Colonic mucosa (tissue), 4 donors: Measurements from ENCODE around the gene SLC1A3. TPM values are rescaled to one million over a fixed set of nuclear protein-coding genes. Genes with fewer than 3 reads are reported as not detected.
"Not testable (repeated sequence)": the region's sequence is repeated elsewhere in the genome, so short reads cannot be mapped to it uniquely, and the experiment has no call there.

Experiments
- DNase-seq: peaks from one replicate; pipeline ENCODE4 v3.0.0-alpha.2; 2020
- H3K27ac ChIP-seq: fragments of 200-600 bp; one replicate; pipeline ENCODE4 v1.8.0; 2021
- H3K27me3 ChIP-seq: fragments of 200-600 bp; one replicate; pipeline ENCODE4 v1.8.0; 2021
- H3K36me3 ChIP-seq: fragments of 200-600 bp; one replicate; pipeline ENCODE4 v1.8.0; 2021
- H3K4me1 ChIP-seq: fragments of 200-600 bp; one replicate; pipeline ENCODE4 v1.8.0; 2021; ENCODE audit warnings: mild to moderate bottlenecking
- H3K4me3 ChIP-seq: fragments of 200-600 bp; one replicate; pipeline ENCODE4 v1.8.0; 2021
- H3K9ac ChIP-seq, 2 donors: one replicate each; pipeline ENCODE4 v1.7.0; 2013; ENCODE audit warnings: control low read depth in 2 of 2, low read depth in 2 of 2, low read length in 2 of 2
- H3K9me3 ChIP-seq: fragments of 200-600 bp; one replicate; pipeline ENCODE4 v1.8.0; 2021
- intact Hi-C: fragments of 100-400 bp; cut with DNase I; formaldehyde crosslinking; loops from one replicate; pipeline ENCODE4 v1.14.1; 2022
- total RNA-seq, 2 donors: library from RNA; stranded (reverse); fragmentation: NEBNext Ultra II Directional in 1 of 2; extraction: Animal tissue kit (Norgen Biotek cat#: 25700) in 1 of 2; gene quantifications; one replicate each; pipeline ENCODE4 v1.2.1, GENCODE V29; 2021
- TF ChIP-seq, protein P1 (sequence below): fragments of 200-600 bp; IDR thresholded peaks from one replicate; pipeline ENCODE4 v1.8.0; 2022; ENCODE audit warnings: antibody characterized with exemption, mild to moderate bottlenecking
- donor health status: healthy.
- donor health status: DM: no; HTN: no; CAD: no.
- donor health status: DM: no; HTN: no; CAD: no.

The SLC1A3 gene
- total RNA-seq, 2 donors from 2014 or later, result 0.50 to 1.9 TPM

DNA sequence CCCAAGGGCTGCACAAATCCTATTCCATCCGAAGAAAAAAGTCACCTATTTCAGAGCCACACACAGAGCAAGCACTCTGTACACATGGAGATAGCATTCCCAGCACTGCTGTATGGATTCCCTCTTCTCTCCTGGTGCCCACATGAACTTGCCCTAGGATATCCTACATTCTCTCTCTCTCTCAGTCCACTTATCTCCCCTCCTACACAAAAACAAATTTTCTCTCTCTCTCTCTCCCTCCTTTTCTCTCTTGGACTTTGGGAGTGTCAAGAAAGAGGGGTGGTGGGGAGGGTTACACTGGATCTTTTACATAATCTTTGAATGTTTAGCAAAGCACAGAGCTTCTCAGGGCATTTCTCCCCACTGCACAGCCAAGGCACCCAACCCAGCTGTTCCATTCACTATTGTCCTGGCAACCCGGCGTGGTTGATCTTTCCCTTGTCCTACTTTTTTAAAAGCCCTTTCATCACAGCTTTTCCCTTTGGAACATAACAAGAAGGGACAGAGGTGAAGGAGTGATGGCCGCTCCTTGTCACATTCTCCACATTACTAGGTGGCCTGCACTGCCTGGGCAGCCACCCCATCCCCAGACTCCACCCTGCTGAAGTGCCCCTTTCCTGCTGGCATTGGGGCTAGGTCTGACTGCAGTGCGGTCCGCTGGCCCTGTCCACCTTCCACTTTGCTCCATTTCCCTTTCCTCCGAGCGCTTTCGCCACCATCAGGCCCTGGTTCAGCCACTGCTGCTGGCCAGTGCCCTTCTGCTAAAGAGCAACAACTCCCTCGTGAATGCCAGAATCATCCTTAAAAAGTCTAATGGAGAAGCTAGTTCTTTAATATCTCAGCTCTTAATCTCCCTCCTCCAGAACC lies 22.2 kb upstream of the SLC1A3 start:
- Histone ChIP-seq H3K4me1 (no peaks in the 10 kb centered on the region), H3K27ac (no peak overlapping the region), H3K9ac (no peak overlapping the region), H3K4me3 (no peak overlapping the region), H3K9me3 (no peaks in the 10 kb centered on the region), H3K27me3 (no peaks in the 10 kb centered on the region), H3K36me3 (no peaks in the 10 kb centered on the region)
- TF ChIP-seq, protein P1, sequence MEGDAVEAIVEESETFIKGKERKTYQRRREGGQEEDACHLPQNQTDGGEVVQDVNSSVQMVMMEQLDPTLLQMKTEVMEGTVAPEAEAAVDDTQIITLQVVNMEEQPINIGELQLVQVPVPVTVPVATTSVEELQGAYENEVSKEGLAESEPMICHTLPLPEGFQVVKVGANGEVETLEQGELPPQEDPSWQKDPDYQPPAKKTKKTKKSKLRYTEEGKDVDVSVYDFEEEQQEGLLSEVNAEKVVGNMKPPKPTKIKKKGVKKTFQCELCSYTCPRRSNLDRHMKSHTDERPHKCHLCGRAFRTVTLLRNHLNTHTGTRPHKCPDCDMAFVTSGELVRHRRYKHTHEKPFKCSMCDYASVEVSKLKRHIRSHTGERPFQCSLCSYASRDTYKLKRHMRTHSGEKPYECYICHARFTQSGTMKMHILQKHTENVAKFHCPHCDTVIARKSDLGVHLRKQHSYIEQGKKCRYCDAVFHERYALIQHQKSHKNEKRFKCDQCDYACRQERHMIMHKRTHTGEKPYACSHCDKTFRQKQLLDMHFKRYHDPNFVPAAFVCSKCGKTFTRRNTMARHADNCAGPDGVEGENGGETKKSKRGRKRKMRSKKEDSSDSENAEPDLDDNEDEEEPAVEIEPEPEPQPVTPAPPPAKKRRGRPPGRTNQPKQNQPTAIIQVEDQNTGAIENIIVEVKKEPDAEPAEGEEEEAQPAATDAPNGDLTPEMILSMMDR, result no peak
- intact Hi-C loops, result no loop called here
- no peak for DNase-seq

DNA sequence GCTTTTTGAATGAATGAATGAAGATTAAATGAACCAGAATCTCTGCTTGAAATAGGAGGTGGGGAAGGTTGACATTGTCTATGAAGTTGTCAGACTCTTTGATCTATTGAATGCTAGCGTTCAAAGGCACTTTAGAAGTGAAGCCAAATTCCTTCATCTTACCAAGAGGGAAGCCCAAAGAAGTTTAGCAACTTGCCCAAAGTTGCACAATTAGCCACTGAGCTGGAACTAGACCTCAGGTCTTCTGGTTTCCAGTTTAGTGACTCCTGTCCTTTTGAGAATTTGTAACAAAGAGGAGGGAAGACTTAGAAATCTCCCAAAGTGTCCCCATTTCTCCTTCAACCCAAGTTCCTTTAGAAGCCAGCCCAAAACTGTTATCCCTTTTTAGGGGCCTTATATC lies 20.7 kb upstream of the SLC1A3 start:
- H3K27me3 ChIP-seq, result no peaks in the 10 kb centered on the region
- TF ChIP-seq, protein P1, result no peak
- H3K4me3 ChIP-seq, result no peak overlapping the region
- H3K9ac ChIP-seq, result no peak overlapping the region
- no peaks in the 10 kb centered on the region for H3K9me3 ChIP-seq
- no peaks in the 10 kb centered on the region for H3K4me1 ChIP-seq
- intact Hi-C loops, result no loop called here
- H3K36me3 ChIP-seq, result no peaks in the 10 kb centered on the region
- DNase-seq, result no peak
- no peak overlapping the region for H3K27ac ChIP-seq

DNA sequence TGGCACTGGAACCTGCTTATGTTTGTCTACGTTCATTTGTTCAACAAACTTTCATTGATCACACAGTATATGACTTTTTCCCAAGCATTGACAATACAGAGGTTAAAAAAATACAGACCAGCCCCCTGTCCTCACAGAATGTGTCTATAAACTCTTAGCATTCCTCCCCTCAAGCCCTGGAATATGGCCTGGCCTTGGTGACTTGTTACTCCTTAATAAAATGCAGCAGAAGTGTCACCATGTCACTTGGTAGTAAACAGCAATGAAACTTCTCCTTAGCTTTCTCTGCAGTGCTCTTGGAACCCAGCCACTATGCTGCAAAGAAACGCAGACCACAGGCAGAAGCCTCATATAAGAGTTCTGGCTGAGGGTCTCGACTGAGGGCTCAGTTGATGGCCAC lies 19.1 kb upstream of the SLC1A3 start:
- no peak overlapping the region for H3K27ac ChIP-seq
- no peak overlapping the region for H3K4me3 ChIP-seq
- DNase-seq, result no peak
- intact Hi-C loops, result no loop called here
- H3K9me3 ChIP-seq, result no peaks in the 10 kb centered on the region
- no peak overlapping the region for H3K9ac ChIP-seq
- no peaks in the 10 kb centered on the region for H3K36me3 ChIP-seq
- no peaks in the 10 kb centered on the region for H3K4me1 ChIP-seq
- TF ChIP-seq, protein P1, result no peak
- H3K27me3 ChIP-seq, result no peaks in the 10 kb centered on the region

DNA sequence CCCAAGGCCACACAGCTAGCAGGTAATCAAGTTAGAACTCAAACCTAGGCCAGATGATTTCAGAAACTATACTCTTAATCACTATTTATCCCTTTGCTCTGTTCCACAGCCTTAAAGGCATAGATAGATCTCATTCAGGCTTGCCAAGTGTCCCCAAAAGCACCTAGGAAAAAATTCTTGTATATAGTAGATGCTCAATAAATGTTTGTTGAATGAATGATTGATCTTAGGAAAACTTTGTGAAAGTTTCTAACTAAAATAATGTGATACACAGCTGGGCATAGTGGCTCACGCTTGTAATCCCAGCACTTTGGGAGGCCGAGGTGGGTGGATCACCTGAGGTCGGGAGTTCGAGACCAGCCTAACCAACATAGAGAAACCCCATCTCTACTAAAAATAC lies 16.7 kb upstream of the SLC1A3 start:
- H3K27me3 ChIP-seq, intact Hi-C loops, H3K4me1 ChIP-seq, H3K9me3 ChIP-seq, H3K9ac ChIP-seq, H3K36me3 ChIP-seq, H3K27ac ChIP-seq, DNase-seq, H3K4me3 ChIP-seq: not testable (repeated sequence)

DNA sequence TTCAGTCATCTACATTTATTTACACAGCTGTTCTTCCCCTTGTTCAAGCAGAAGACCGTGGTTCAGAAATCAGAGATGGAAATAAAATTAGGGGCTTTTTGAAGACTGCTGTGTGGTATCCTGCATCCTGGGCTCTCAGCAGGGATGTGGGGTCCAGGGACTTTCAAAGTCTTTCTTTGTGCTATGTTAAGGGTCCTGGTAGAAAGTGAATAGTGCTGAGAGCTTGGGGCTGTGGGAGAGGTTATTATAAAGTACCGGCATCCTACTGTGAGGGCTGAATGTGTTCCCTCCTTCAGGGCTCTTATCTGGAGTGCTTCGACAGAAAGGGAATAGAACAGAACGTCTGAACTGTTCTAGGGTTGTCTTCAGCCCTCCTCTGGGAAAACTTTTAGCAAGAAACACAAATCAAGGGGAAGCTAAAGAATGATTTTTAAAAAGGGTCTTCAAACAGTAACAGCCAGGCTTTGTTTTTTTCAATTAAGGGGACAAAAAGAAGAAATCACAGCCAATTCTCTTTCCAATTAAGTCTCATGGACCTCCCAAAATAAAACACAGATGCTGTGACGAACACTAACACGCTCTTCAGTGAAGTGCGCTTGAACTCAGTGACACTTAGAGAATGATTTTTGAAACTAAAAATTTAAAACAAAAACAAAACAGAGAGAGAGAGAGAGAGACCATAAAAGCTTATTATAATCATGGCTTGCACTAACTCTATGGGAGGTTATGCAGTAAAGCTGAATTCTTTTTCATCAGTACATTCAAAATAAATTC lies 15.7 kb upstream of the SLC1A3 start:
- DNase-seq, result no peak
- Histone ChIP-seq H3K36me3 (no peaks in the 10 kb centered on the region), H3K9ac (no peak overlapping the region), H3K4me3 (no peak overlapping the region), H3K9me3 (no peaks in the 10 kb centered on the region), H3K27me3 (no peaks in the 10 kb centered on the region), H3K4me1 (no peaks in the 10 kb centered on the region), H3K27ac (no peak overlapping the region)
- intact Hi-C loops, result no loop called here
- TF ChIP-seq, protein P1, result no peak

DNA sequence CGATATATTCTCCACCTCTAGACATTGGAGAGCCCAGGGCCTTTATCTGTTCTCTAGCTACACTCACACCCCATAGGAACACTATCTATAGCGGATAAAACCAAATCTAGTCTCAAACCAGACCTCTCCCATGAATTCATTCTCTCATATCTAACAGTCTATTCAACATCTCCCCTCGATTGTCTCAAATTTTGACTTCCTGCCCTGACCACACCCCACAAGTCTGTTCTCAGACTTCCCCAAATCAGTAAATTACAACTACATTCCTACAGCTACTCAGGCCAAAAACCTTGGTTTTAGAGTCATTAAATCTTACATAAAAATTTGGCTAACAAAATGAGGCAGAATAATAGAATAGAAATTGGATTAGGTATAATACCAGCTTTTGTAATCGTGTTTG lies 12.5 kb upstream of the SLC1A3 start:
- Histone ChIP-seq H3K36me3 (no peaks in the 10 kb centered on the region), H3K27ac (no peak overlapping the region), H3K27me3 (no peaks in the 10 kb centered on the region), H3K4me3 (no peak overlapping the region), H3K4me1 (no peaks in the 10 kb centered on the region), H3K9ac (no peak overlapping the region), H3K9me3 (no peaks in the 10 kb centered on the region)
- no peak for DNase-seq
- TF ChIP-seq, protein P1, result no peak
- intact Hi-C loops, result no loop called here
